Natural killer cell treated with Interleukin-12 subunit alpha and Interleukin-12 subunit beta and Interleukin-15 and Interleukin-18, amount 100 ng/mL, for 72 hours (primary cell): ENCODE results near the gene EREG. TPM values are rescaled to one million over a fixed set of nuclear protein-coding genes. Genes with fewer than 3 reads are reported as not detected.
A peak's percentile ranks its signal among the peaks of the same experiment; 100 is the strongest.

Experiments used
- ATAC-seq, 2 donors: fragments of 150-1000 bp; cut with Tn5 transposase in 1 of 2; sonication (Bioruptor Pico), chemical (Tn5 transposase) in 1 of 2; 2 replicates each; pipeline ENCODE4 v1.10.0; 2021
- DNase-seq: peaks from one replicate; pipeline ENCODE4 v3.0.0; 2022; ENCODE audit warnings: low spot score
- H3K27ac Mint-ChIP-seq, 2 donors: 1 replicate in 1 of 2; 2 replicates in 1 of 2; pipeline ENCODE4 v1.8.0; 2022; ENCODE audit warnings: mixed read lengths in 2 of 2, mild to moderate bottlenecking in 1 of 2, moderate library complexity in 1 of 2
- H3K27me3 Mint-ChIP-seq, 2 donors: 1 replicate in 1 of 2; 2 replicates in 1 of 2; pipeline ENCODE4 v1.8.0; 2022; ENCODE audit warnings: mixed read lengths in 2 of 2
- H3K36me3 Mint-ChIP-seq: one replicate; pipeline ENCODE4 v1.8.0; 2022; ENCODE audit warnings: mixed read lengths
- H3K4me1 Mint-ChIP-seq, 2 donors: 1 replicate in 1 of 2; 2 replicates in 1 of 2; pipeline ENCODE4 v1.8.0; 2022; ENCODE audit warnings: low read depth in 2 of 2, mixed read lengths in 2 of 2, mild to moderate bottlenecking in 1 of 2
- H3K4me3 Mint-ChIP-seq: one replicate; pipeline ENCODE4 v1.8.0; 2022; ENCODE audit warnings: mixed read lengths
- H3K9me3 Mint-ChIP-seq: 2 replicates; pipeline ENCODE4 v1.8.0; 2022; ENCODE audit warnings: mixed read lengths
- total RNA-seq, 2 donors: library from RNA; stranded (reverse); gene quantifications; one replicate each; pipeline ENCODE4 v1.2.3, GENCODE V29; 2022

The EREG gene
- total RNA-seq, 2 donors from 2014 or later: not detected

DNA sequence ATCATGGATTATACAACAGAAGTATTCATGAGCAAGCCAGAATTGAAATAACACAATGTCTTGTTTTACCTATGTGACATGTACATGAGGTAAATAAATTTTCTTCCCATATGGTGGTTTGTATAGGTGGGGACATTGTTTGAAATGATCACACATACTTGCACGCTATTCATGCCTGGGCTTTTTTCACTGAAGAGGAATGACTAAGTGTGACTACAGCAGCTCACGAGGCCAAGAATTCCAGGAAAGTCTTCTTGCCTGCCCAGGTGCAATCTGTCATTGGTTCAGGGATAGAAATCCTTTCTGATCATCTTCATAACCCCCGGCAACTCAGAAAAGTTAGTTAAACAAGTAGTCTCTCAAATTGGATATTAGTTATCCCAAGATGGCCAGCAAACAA lies 43.7 kb downstream of the EREG start:
- Mint-ChIP-seq H3K4me1 (no peaks in the 10 kb centered on the region), H3K4me3 (no peak overlapping the region), H3K9me3 (no peaks in the 10 kb centered on the region), H3K27me3 (peaks cover 0 to 3% of the 10 kb centered on the region in 2 donors), H3K36me3 (no peaks in the 10 kb centered on the region), H3K27ac (no peak overlapping the region)
- ATAC-seq: no peak
- no peak for DNase-seq

DNA sequence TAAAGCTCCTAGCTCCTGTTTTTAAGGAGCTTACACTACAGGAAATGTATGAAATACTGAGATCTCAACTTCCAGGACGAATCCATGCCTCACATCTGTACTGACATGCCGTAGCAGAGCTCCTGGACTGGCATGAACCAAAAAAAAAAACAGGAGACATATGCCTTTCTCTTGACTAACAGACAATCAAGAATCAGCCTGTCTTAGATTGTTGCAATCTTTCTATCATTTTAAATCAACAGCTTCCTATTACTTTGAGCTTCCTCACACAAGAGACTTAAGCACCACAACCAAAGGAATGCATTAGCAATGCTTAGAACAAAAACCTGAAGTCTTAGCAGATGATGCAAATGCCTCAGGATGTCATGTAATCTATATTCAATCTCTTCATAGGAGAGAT lies 45.3 kb downstream of the EREG start:
- no peaks in the 10 kb centered on the region for H3K4me1 Mint-ChIP-seq
- peaks cover 4 to 6% of the 10 kb centered on the region in 2 donors for H3K27me3 Mint-ChIP-seq
- H3K4me3 Mint-ChIP-seq: no peak overlapping the region
- no peaks in the 10 kb centered on the region for H3K36me3 Mint-ChIP-seq
- ATAC-seq: no peak
- H3K9me3 Mint-ChIP-seq: no peaks in the 10 kb centered on the region
- DNase-seq: no peak
- H3K27ac Mint-ChIP-seq: no peak overlapping the region

DNA sequence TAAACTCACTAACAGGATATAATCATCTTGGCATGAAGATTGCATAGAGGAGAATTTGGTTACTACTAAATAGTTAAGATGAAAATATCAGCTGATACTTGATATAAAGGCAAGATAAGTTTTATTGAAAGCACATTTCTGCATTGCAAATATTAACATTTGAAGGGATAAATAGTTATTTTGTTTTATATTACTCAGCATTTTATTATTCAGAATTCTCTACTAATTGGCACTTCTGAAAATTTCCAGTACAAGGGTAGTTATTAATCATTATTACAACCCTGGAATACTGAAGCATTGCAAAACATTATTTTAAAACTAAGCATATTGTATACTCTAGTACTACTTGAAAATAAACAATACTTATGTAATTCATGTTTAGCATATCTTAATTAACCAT lies 47.3 kb downstream of the EREG start:
- H3K27me3 Mint-ChIP-seq: peaks cover 4 to 6% of the 10 kb centered on the region in 2 donors
- H3K36me3 Mint-ChIP-seq: no peaks in the 10 kb centered on the region
- ATAC-seq (no peak), DNase-seq (no peak)
- no peak overlapping the region for H3K4me3 Mint-ChIP-seq
- H3K9me3 Mint-ChIP-seq: no peaks in the 10 kb centered on the region
- H3K4me1 Mint-ChIP-seq: no peaks in the 10 kb centered on the region
- H3K27ac Mint-ChIP-seq: no peak overlapping the region

DNA sequence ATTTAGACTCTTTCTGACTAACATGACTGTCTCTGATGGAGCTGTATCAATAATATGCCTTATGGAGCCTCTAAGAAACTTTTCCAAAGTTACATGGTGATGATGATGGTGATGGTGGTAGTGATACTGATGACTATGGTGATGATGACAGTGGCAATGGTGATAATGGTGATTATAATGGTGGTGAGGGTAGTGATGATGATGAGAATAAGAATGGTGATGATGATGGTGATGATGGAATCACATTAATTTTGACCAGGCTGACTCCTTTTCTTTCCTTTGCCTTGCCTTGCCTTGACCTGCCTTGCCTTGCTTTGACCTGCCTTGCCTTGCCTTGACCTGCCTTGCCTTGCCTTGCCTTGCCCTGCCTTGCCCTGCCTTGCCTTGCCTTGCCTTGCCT lies 48.3 kb downstream of the EREG start:
- peaks cover 4 to 9% of the 10 kb centered on the region in 2 donors for H3K27me3 Mint-ChIP-seq
- H3K4me3 Mint-ChIP-seq: no peak overlapping the region
- H3K36me3 Mint-ChIP-seq: no peaks in the 10 kb centered on the region
- no peaks in the 10 kb centered on the region for H3K9me3 Mint-ChIP-seq
- DNase-seq (no peak), ATAC-seq (no peak)
- no peak overlapping the region for H3K27ac Mint-ChIP-seq
- H3K4me1 Mint-ChIP-seq: no peaks in the 10 kb centered on the region

DNA sequence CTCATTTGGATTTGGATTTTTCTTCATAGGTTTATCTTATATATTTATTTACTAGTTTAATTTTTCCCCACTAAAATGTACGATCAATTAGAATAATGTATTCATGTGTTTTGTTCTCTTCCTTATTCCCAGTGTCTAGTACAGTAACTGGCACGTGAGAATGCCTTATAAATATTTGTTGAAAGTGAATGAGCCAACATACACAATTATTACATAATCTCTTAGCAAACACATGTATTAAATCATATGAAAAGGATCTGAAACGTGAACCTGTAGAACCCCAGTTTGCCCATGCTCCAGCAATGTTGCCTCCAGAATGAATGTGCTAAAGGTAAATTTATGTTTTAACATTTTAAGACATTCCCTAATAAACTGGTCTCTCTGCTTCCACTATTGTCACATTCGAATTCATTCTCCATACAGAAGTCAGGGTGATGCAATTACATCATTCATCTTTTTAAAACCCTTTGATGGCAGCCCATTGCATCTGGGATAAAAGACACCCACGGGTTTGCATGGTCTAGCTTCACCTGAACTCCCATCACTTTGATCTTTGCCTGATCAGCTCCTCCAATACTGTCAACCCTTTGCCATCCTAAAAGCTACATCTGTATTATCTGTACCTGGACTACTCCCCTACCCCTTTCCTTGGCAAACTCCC lies 49.3 kb downstream of the EREG start:
- no peaks in the 10 kb centered on the region for H3K36me3 Mint-ChIP-seq
- no peak for ATAC-seq
- H3K4me1 Mint-ChIP-seq: no peaks in the 10 kb centered on the region
- no peak overlapping the region for H3K27ac Mint-ChIP-seq
- no peak overlapping the region for H3K4me3 Mint-ChIP-seq
- no peak for DNase-seq
- H3K27me3 Mint-ChIP-seq: peaks cover 6 to 18% of the 10 kb centered on the region in 2 donors
- H3K9me3 Mint-ChIP-seq: no peaks in the 10 kb centered on the region

DNA sequence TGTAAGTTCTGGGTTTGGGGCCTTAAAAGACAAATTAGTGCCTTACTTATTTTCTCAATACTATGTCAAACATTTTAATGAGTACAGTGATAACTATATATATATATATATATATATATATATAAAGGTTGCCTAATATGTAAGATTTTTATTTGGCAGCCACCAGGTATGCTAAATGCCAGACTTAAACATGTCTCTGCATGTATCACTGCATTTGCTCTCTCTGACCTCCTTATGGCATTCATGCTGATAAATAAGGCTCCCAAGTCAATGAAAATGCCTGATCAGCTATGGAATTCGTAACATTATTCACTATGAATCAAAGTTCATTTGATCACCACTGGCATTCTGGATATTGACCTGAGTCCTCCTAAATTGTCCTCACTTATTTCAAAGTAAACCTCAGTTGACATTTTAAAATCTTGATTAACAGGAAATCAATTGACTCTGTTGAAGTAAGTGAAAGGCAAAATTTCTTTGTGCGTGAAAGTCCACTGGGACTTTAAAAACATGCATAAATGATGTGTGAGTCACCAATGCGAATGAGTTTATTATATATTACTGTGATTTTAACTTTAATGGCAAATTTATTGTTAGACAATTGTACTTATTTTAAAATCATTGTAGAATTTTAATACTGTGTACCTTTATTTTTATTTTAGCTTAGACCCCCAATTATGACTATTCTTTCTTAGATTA lies 50.8 kb downstream of the EREG start:
- no peak overlapping the region for H3K27ac Mint-ChIP-seq
- H3K27me3 Mint-ChIP-seq: peaks cover 6 to 18% of the 10 kb centered on the region in 2 donors
- no peaks in the 10 kb centered on the region for H3K4me1 Mint-ChIP-seq
- DNase-seq (no peak), ATAC-seq (no peak)
- H3K36me3 Mint-ChIP-seq: no peaks in the 10 kb centered on the region
- no peak overlapping the region for H3K4me3 Mint-ChIP-seq
- H3K9me3 Mint-ChIP-seq: no peaks in the 10 kb centered on the region

DNA sequence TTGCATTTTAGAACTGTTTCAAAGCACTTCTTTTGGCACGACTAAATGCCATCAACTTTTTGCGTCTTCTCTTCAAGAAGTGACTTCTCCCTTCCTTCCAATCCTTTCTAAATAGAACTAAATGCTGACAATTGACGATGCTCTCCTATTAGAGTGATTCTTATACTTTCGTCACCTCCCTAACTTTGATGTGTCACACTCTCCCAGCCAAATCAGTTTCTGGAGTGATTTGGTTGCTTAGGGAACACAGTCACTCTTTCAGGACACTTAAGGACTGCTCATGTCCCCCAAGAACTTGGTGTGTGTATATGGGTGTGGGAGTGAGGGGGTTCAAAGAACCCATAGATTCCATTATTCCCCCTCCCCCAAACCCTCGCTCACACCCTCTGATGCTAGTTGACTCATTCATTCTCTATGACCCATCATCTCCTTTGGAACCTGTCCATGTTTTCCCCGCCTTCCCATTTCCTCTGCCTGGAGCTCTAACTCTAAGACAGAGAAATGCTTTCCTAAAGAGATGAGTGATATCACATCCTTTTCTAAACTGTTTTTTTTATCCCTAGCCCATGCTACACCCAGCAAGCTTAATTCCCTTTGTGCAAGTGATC lies 53.2 kb downstream of the EREG start:
- no peaks in the 10 kb centered on the region for H3K4me1 Mint-ChIP-seq
- no peak for DNase-seq
- H3K27me3 Mint-ChIP-seq: peaks cover 11 to 18% of the 10 kb centered on the region in 2 donors
- no peak for ATAC-seq
- H3K4me3 Mint-ChIP-seq: no peak overlapping the region
- H3K36me3 Mint-ChIP-seq: no peaks in the 10 kb centered on the region
- H3K27ac Mint-ChIP-seq: no peak overlapping the region
- H3K9me3 Mint-ChIP-seq: no peaks in the 10 kb centered on the region

DNA sequence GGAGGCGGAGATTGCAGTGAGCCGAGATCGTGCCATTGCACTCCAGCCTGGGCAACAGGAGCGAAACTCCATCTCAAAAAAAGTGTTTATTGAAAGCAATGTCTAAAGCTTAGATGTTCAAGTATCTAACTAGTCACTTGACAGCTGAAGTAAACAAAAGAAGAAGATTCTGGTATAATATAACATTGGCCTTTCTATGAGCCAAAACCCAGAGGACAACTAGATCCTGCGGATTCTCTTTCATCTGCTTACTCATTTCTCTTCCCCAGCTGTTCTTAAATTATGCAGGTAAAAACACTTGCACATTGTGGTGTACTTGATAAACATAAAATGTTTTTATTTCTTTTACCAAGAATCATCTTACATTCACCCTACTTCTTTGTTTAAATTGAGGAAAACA lies 55.9 kb downstream of the EREG start:
- no peaks in the 10 kb centered on the region for H3K36me3 Mint-ChIP-seq
- ATAC-seq (no peak), DNase-seq (no peak)
- H3K9me3 Mint-ChIP-seq: no peaks in the 10 kb centered on the region
- H3K27ac Mint-ChIP-seq: no peak overlapping the region
- H3K27me3 Mint-ChIP-seq: peaks cover 7 to 17% of the 10 kb centered on the region in 2 donors
- no peak overlapping the region for H3K4me3 Mint-ChIP-seq
- peaks cover 0 to 3% of the 10 kb centered on the region in 2 donors for H3K4me1 Mint-ChIP-seq

DNA sequence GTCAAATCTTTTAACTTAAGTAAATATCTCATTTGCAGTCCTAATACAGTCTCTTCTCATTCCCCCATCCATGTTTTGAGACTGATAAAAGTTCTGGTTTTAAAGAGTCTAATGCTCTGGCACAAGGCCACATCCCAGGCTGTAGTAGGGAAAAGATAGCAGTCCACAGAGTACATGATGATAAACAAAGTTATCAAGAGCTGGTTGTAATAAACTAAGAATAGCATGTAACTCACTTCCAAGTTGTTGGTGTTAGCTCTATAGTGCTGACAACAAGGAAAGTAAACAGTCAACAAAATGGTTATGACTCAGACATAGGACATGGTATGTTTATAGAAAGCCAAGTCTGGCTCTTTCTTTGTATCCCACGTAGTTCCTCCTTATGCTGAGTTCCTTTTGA lies 58.2 kb downstream of the EREG start:
- Mint-ChIP-seq H3K9me3 (no peaks in the 10 kb centered on the region), H3K36me3 (no peaks in the 10 kb centered on the region), H3K4me3 (no peak overlapping the region), H3K27me3 (peaks cover 7 to 16% of the 10 kb centered on the region in 2 donors), H3K4me1 (peaks cover 3 to 12% of the 10 kb centered on the region in 2 donors), H3K27ac (no peak overlapping the region)
- ATAC-seq (no peak), DNase-seq (no peak)

DNA sequence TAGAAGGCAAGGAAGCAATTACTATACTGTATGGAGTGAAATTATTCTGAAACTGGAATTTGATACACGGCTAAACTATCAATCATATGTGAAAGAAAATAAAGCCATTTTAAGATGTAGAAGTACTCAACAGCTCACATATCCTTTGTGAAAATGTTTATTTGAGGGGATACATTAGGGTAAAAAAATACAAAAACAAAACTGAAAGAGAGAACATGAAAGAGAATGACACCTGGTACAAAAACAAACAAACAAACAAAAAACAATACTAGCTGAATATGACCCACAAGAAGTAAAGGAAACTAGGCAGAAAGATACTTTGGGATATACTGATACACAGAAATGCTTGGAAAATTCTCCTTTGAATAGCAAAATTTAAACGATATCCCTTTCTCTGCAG lies 59.2 kb downstream of the EREG start:
- DNase-seq (no peak), ATAC-seq (no peak)
- no peaks in the 10 kb centered on the region for H3K36me3 Mint-ChIP-seq

DNA sequence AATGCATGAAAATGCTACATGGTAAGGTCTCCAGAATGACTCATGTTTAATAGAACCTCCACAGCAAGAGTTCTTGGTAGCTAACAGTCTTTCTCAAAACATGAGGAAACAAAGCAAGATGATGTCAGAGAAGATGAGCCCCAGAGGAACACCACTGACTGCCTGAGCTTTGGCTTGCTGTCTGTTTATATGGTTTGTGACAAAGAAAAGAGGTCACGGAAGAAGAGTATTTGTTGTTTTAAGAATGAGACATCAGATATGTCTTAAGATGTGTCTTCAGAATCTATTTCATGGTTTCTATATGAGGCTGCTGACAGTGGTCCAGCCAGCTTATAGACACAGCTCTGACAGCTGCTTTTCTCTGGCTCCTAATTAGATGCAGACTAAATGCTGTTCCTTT lies 61.2 kb downstream of the EREG start:
- Mint-ChIP-seq H3K9me3 (no peaks in the 10 kb centered on the region), H3K36me3 (no peaks in the 10 kb centered on the region), H3K4me3 (peak overlapping the region; percentile 5), H3K27ac (peak overlapping the region in 1 of 2 donors; percentile 58), H3K27me3 (peaks cover 5 to 6% of the 10 kb centered on the region in 2 donors), H3K4me1 (peaks cover 12 to 19% of the 10 kb centered on the region in 2 donors)
- ATAC-seq (peak; percentile 48 to 63), DNase-seq (no peak)

More for the DNA sequence above, 59.2 kb downstream of the EREG start:
- Mint-ChIP-seq H3K4me3 (no peak overlapping the region), H3K9me3 (no peaks in the 10 kb centered on the region), H3K4me1 (peaks cover 11 to 19% of the 10 kb centered on the region in 2 donors), H3K27ac (no peak overlapping the region), H3K27me3 (peaks cover 5 to 6% of the 10 kb centered on the region in 2 donors)

DNA sequence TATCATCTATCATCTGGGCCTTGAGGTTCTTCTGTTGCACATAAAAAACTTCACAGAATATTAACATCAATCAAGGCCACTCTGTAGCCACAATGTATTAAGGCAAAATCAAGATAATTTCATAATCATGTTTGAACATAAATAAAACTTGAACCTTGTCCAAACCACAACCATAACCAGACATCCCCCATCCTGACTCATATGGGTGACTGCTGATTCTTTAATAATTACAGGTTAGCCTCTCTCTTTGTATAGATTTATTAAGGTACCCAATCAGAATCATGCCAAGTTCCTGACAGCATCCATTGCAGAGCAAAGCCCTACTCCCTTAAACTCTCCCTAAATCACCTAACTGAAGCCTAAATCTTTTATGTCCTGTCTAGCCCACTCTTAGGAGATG lies 63.3 kb downstream of the EREG start:
- H3K4me1 Mint-ChIP-seq: peaks cover 13 to 19% of the 10 kb centered on the region in 2 donors
- H3K36me3 Mint-ChIP-seq: no peaks in the 10 kb centered on the region
- no peak overlapping the region for H3K27ac Mint-ChIP-seq
- DNase-seq (no peak), ATAC-seq (peak in 1 of 2 donors; percentile 11)
- H3K4me3 Mint-ChIP-seq: no peak overlapping the region
- H3K27me3 Mint-ChIP-seq: peaks cover 0 to 6% of the 10 kb centered on the region in 2 donors
- no peaks in the 10 kb centered on the region for H3K9me3 Mint-ChIP-seq

DNA sequence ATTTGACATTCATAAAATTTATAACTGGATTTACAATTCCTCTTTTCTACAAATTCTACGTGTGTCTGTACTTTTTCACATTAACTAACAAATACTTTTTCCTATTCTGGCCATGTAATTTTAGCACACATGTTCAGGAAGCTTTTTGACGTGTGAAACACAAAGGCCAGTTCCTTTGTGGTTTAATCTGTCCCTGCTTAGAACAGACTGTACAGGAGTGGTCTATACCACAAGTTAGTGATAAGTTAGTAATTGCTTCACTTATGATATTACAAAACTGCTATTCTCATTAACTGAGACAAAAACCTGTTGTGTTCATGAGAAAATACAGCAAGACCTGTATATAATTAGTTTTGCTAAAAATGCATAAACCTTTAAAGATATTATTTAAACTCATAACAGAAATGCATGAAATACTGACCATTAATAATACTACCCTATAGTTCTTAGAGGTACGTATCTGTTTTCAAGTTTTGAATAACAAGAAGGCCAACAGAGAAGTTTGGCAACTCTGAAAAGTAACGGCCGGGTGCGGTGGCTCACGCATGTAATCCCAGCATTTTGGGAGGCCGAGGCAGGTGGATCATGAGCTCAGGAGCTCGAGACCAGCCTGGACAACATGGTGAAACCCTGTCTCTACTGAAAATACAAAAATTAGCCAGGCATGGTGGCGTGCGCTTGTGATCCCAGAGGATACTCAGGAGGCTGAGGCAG lies 66.3 kb downstream of the EREG start:
- ATAC-seq: peak in 1 of 2 donors; percentile 63
- no peak for DNase-seq
- H3K27me3 Mint-ChIP-seq: no peaks in the 10 kb centered on the region
- no peaks in the 10 kb centered on the region for H3K9me3 Mint-ChIP-seq
- peaks cover 12% of the 10 kb centered on the region in 2 donors for H3K4me1 Mint-ChIP-seq
- no peaks in the 10 kb centered on the region for H3K36me3 Mint-ChIP-seq
- peak overlapping the region; percentile 17 for H3K4me3 Mint-ChIP-seq
- H3K27ac Mint-ChIP-seq: no peak overlapping the region

DNA sequence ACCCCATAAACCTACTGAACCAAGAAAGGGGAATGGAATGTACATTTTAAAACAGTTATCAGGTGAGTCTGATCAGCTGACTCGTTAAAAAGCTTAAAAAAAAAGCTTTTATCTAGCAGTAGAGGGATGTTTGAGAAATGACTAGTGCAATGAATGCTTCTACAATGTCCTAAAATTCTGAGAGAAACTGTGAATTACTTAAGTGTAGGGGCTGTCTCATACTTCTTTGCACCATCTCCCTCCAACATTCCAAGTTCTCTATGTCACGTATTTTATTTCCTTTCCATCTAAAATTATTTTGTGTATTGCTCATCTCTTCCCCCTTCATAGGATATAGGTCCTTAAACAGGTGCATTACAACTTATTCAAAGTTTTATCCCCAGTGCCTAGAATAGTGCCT lies 68.1 kb downstream of the EREG start:
- Mint-ChIP-seq H3K36me3 (no peaks in the 10 kb centered on the region), H3K27me3 (no peaks in the 10 kb centered on the region), H3K4me3 (no peak overlapping the region), H3K4me1 (peaks cover 8 to 10% of the 10 kb centered on the region in 2 donors), H3K27ac (no peak overlapping the region), H3K9me3 (no peaks in the 10 kb centered on the region)
- ATAC-seq (no peak), DNase-seq (no peak)
